ENCODE data around the gene ARID5A. TPM values are rescaled to one million over a fixed set of nuclear protein-coding genes. Genes with fewer than 3 reads are reported as not detected.

The ARID5A gene
- 19.1 and 26.6 TPM in 2 replicates for total RNA-seq

GRCh38 chr2:96536445-96537065 lies at the start of gene ARID5A:
ARID5A (plus strand) TSS chr2:96536752; CDS start chr2:96536827, 75 bp downstream.

GRCh38 chr2:96505231-96505889 lies 31.2 kb upstream of the ARID5A start, which contains the start of gene NEURL3:
NEURL3 (minus strand) TSS chr2:96505357; CDS start chr2:96505286, 71 bp downstream.

Other genes with a start within 250 kb of the ARID5A start
- 96.6 and 102 TPM in 2 replicates for gene SNRNP200, start 231.2 kb upstream of the ARID5A start, total RNA-seq
- 5.5 and 5.7 TPM in 2 replicates for gene ITPRIPL1, start 211.4 kb upstream of the ARID5A start, total RNA-seq
- gene NCAPH, start 201.0 kb upstream of the ARID5A start, total RNA-seq = 1.1 and 52.6 TPM in 2 replicates
- 0.49 and 4.2 TPM in 2 replicates for gene NEURL3, start 31.4 kb upstream of the ARID5A start, total RNA-seq
- 21.3 and 33.5 TPM in 2 replicates for gene KANSL3, start 101.6 kb downstream of the ARID5A start, total RNA-seq
- under 0.01 TPM in 1 of 2 replicates, not detected in the other for gene FER1L5, start 106.0 kb downstream of the ARID5A start, total RNA-seq
- 13.1 and 16.3 TPM in 2 replicates for gene LMAN2L, start 203.3 kb downstream of the ARID5A start, total RNA-seq
- gene CNNM4, start 224.2 kb downstream of the ARID5A start, total RNA-seq = 8.0 and 8.8 TPM in 2 replicates

Data from mesangial cell (primary cell).